Vagina (tissue), 2 donors: ENCODE measurements around the gene MTMR4.

ENCODE experiments used
- POLR2AphosphoS5 ChIP-seq, 2 donors: sonication (generic); formaldehyde crosslinking; IDR thresholded peaks; one replicate each; pipeline ENCODE4 v1.9.0; 2017; ENCODE audit warnings: antibody characterized with exemption in 2 of 2, mild to moderate bottlenecking in 2 of 2, low read depth in 1 of 2; ENCODE audit not compliant: insufficient read depth in 1 of 2
- TF ChIP-seq, protein P1 (sequence below), 3 experiments: fragments of 450-650 bp in 2 of 3; fragments of 200-600 bp in 1 of 3; sonication (generic) in 1 of 3; IDR thresholded peaks; one replicate each; pipeline ENCODE4 v1.5.1; 2017 to 2019; ENCODE audit warnings: antibody characterized with exemption in 3 of 3, mild to moderate bottlenecking in 2 of 3, moderate library complexity in 2 of 3

GRCh38 chr17:58534331-58534730 is 19.9 kb upstream of the MTMR4 start:
- TF ChIP-seq, protein P1, sequence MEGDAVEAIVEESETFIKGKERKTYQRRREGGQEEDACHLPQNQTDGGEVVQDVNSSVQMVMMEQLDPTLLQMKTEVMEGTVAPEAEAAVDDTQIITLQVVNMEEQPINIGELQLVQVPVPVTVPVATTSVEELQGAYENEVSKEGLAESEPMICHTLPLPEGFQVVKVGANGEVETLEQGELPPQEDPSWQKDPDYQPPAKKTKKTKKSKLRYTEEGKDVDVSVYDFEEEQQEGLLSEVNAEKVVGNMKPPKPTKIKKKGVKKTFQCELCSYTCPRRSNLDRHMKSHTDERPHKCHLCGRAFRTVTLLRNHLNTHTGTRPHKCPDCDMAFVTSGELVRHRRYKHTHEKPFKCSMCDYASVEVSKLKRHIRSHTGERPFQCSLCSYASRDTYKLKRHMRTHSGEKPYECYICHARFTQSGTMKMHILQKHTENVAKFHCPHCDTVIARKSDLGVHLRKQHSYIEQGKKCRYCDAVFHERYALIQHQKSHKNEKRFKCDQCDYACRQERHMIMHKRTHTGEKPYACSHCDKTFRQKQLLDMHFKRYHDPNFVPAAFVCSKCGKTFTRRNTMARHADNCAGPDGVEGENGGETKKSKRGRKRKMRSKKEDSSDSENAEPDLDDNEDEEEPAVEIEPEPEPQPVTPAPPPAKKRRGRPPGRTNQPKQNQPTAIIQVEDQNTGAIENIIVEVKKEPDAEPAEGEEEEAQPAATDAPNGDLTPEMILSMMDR (IDR thresholded peaks at IDR 0.05), result no peak
- TF ChIP-seq POLR2AphosphoS5 (IDR thresholded peaks at IDR 0.05; ENCODE audit: insufficient read depth in 1 of 2, low read depth in 1 of 2), result no peak
